HPDE6-E6E7 (cell line): ENCODE measurements around the gene CPXM1.
A peak's percentile ranks its signal among the peaks of the same experiment; 100 is the strongest.
"Not testable (repeated sequence)": the region's sequence is repeated elsewhere in the genome, so short reads cannot be mapped to it uniquely, and the experiment has no call there.

Source experiments
- DNase-seq: peaks from one replicate; pipeline ENCODE4 v3.0.0; 2011; ENCODE audit warnings: missing footprints; ENCODE audit errors: extremely low spot score

Gene CPXM1

DNA sequence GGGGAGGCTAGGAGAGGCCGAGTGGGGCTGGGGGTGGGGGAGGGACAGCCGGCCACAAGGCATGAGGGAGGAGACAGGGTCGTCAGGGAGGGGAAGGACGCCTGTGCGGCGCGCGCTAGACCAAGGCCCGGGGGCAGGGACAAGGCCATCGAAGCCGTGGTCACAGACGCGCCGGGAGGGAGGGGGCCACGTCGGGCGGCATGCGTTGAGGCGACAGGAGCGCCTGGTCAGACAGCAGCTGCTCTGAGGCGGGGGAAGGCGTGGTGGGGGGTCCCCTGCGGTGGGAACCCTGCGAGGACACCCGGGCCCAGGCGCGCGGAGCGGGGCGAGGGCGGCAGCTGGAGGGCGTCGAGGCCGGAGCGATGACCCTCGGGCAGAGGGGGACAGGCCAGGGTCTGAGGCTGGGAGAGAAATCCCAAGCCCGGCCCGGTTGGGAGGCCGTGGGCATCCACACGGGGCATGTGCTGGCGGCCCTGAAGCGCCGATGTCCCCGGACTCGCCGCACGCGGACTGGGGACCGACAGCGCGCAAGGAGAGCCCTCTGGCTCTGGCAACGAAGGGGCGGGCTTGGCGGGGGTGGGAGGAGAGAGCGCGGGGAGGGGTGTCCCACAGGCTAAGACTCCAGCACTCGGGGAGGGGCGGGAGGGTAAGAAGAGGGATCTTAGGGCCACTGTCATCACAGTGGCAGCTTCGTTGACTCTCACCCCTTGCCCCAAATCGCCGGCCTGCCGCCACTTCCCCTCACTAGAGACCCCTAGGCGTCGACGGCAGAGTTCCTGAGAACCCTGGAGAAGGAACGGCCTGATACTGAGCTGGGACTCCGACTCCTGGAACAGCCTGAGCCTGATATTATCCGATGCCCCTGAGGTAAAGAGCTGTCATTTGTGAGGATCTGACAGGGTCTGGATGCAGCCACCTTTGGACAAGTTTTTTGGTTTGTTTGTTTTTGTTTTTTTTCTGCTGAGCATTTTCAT lies 20.8 kb upstream of the CPXM1 start:
- no peak for DNase-seq

DNA sequence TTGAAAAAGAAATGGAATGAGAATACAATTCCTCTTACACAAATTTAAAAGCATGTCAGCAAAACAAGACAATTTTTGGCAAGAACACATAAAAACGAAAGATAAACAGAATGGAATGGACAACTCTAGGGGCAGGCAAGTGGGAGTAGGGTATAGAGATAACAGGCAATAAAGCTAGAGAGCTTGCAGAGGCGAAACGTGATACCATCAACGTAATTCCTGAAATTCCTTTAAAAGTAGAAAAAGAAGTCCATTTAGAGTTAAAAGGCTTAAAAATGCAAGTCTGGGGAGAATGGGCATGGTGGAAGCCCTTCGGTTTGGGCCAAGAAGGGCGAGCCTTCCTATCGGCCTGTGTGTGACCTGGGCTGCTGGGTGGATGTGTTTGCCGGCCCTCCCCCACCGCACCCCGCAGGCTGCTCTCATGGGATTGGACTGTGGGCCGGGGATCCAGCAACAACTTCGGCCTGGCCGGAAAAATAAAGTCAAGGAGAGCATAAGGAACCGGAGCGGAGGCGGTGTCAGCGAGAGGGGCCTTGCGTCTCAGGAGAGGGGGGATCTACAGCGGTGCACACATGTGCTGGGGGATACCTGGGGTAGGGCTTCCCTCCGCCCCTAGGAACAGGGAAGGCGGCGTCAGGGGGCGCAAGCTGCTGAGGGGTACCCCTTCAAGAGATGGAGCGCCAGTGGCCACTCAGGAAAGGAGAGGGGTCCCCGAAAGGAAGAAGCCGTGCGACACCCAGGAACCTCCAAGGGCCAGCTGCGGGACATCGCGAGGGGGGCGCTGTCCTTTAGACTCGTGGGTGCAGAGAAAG lies 19.9 kb upstream of the CPXM1 start:
- DNase-seq, result no peak

DNA sequence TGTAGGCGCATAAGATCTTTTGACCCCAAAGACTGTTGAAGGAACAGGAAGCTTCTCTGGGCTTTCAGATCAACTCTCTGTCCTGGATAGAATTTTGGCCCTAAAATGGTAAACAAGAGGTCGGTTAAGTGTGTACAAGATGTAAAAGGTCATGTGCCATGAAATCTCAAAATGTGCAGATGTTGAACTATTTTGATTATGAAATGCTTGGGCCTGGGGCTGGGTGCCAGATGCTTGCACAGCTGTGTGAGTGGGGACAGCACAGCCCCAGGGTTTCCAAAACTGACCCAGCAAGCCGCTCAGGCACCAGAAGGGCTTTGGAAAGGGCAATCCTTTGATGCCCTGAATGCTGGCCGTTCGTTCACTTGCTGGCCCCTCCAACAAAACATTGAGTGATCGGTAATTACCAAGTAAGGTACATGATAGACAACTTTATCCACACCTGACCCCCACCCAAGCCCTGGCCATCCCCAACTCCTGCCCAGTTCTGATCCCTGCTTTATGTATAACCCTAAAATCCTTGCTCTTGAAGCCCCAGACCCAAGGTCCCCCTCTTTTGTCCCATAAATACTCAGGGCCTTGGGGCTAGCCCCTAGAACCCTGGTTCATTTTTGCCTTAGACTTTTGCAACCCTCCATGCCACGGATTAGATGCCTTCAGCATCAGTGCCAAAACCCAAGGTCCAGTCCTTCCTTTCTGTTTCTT lies 17.6 kb upstream of the CPXM1 start:
- no peak for DNase-seq

DNA sequence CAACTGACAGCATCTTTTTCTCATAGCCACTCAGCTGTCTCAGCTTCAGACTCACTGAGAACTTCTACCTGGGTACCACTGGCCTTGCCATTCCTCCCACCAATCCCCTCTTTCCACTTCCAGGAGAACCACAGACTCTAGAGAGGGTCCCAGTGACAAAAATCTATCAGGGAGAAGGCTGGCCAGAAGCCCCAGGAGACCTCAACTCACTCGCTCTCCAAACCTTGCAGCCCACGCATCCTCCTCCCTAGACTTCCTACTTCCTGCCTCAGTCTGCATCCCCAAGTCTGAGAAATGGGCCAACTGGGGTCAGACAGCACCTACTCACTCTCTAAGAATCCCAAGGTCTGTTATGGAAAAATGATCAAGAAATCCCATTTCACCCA lies 16.9 kb upstream of the CPXM1 start:
- DNase-seq, result no peak

DNA sequence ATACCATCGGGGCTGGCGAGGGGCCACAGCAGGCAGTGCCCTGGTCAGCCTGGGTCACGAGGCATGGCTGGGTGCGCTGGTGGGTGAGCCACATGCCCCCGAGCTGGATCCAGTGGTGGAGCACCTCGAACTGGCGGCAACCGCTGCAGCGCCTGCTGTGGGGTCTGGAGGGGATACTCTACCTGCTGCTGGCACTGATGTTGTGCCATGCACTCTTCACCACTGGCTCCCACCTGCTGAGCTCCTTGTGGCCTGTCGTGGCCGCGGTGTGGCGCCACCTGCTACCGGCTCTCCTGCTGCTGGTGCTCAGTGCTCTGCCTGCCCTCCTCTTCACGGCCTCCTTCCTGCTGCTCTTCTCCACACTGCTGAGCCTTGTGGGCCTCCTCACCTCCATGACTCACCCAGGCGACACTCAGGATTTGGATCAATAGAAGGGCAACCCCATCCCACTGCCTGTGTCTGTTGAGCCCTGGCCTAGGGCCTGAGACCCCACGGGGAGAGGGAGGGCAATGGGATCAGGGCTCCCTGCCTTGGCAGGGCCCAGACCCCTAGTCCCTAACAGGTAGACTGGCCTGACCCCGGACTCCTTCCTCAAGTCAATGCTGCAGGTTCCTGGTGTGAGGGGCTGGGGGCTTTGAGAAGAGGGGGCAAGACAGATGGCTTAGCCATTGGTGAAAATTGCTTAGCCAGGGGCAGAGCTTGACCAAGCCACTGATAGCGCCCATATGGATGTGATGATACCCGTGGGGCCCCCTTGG lies 16.3 kb upstream of the CPXM1 start:
- no peak for DNase-seq

GRCh38 chr20:2816030-2816582 lies 15.7 kb upstream of the CPXM1 start, which contains the start of gene TMEM239:
TMEM239 (plus strand) TSS chr20:2816364; CDS start chr20:2816555, 191 bp downstream.
- no peak for DNase-seq

DNA sequence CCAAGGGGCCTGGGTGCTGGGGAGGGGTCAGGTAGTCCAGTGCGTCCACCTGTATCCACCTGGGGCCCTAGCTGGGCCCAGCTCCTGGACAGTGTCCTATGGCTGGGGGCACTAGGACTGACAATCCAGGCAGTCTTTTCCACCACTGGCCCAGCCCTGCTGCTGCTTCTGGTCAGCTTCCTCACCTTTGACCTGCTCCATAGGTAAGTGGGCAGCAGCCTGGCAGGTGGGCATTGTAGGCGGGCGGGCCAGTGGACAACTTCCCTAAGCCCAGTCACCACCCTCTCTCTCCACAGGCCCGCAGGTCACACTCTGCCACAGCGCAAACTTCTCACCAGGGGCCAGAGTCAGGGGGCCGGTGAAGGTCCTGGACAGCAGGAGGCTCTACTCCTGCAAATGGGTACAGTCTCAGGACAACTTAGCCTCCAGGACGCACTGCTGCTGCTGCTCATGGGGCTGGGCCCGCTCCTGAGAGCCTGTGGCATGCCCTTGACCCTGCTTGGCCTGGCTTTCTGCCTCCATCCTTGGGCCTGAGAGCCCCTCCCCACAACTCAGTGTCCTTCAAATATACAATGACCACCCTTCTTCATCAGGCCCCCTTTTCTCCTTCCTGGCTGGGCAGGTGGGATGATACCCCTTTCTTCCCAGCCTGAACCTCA lies 14.9 kb upstream of the CPXM1 start:
- DNase-seq, result no peak

- DNase-seq, result peak; percentile 95
These were observed 14.2 kb upstream of the CPXM1 start, which contains the start of gene C20orf141 for GRCh38 chr20:2814587-2815051. C20orf141 (plus strand) TSS chr20:2814987; CDS start chr20:2815185, 198 bp downstream.

DNA sequence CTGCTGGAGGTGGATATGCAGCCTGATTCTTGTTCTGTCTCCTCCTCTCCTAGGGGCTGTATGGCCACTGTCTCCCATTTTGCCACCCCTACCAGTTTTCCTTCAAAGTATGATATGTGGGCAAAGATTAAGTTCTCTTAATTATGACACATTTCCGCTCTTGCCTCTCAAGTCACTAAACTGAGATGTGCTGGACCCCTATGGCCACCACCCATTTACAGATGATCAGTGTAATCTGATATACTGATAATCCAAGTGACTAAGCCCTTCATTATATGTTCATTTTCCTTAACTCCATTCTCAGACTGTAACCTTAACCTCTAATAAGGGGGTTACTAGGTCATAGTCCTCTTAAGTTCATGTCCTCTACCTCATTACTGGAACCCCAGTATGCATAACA lies 13.6 kb upstream of the CPXM1 start:
- DNase-seq, result no peak

DNA sequence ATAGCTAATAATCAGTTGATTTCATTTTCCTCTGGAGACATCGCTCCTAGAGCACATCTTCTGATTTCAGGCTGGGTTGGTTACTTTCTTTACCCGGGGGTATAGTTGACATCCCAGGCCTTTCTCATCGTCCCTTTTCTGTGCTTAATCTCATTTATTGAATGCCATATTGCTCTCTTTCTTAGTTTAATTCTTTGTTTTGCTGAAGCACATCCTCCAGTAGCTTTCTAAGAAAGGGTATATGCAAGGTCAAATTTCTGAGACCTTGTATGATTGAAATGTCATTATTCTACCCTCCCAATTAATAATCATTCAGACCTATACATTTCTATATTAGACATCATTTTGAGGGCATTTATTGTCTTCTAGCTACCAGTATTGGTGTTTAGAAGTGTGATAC lies 11.8 kb upstream of the CPXM1 start:
- no peak for DNase-seq

DNA sequence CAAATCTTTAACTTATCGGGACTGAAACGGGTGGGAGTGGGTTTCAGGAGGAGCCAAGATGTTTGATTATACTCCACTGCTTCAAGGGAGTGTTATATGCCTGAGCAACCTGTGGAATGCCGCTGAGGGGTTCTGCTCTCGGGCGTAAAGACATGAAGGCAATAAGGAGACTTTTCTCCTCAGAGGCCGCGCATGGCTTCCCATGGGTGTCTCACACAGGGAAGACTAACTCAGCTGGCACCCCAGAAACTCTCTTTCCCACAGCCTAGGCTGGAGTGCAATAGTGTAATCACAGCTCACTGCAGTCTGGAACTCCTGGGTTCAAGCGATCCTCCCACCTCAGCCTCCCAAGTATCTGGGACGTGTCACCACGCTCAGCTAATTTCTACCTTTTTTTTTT lies 9.3 kb upstream of the CPXM1 start:
- DNase-seq, result no peak

DNA sequence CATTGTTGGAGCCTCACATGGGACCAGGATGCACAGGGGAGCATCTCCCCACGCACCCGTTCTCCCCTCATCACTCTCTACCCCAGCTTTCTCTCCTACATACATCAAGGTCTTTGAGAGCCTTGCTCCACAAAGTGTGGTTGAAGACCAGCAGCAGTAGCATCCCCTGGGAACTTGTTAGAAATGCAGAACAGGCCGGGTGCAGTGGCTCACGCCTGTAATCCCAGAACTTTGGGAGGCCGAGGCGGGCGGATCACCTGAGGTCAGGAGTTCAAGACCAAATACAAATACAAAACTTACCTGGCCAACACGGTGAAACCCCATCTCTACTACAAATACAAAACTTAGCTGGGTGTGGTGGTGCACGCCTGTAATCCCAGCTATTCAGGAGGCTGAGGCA lies 7.5 kb upstream of the CPXM1 start:
- DNase-seq, result not testable (repeated sequence)

DNA sequence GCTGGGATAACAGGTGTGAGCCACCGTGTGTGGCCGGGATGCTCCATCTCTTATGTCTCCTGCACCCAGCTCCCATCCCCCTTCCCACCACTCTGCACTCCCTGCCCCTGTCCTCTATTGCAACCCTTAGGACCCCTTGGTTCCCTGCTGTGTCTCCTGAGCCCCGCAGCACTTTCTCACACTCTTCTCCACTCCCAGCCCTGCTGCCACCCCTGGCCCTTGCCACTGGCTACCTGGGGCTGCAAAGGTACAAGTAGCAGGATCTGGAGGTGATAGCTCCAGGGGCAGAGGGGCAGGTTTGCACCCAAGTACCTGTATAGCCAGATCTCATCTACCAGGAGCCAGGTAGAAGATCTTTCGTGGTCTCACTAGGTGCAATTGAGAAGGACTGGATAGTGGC lies 6.6 kb upstream of the CPXM1 start:
- no peak for DNase-seq

- DNase-seq, result no peak
These were observed 5.9 kb upstream of the CPXM1 start for GRCh38 chr20:2806351-2806701.

- no peak for DNase-seq
These were observed 5.4 kb upstream of the CPXM1 start for GRCh38 chr20:2805689-2806350.

- DNase-seq, result no peak
These were observed 4.6 kb upstream of the CPXM1 start for GRCh38 chr20:2804852-2805688.

DNA sequence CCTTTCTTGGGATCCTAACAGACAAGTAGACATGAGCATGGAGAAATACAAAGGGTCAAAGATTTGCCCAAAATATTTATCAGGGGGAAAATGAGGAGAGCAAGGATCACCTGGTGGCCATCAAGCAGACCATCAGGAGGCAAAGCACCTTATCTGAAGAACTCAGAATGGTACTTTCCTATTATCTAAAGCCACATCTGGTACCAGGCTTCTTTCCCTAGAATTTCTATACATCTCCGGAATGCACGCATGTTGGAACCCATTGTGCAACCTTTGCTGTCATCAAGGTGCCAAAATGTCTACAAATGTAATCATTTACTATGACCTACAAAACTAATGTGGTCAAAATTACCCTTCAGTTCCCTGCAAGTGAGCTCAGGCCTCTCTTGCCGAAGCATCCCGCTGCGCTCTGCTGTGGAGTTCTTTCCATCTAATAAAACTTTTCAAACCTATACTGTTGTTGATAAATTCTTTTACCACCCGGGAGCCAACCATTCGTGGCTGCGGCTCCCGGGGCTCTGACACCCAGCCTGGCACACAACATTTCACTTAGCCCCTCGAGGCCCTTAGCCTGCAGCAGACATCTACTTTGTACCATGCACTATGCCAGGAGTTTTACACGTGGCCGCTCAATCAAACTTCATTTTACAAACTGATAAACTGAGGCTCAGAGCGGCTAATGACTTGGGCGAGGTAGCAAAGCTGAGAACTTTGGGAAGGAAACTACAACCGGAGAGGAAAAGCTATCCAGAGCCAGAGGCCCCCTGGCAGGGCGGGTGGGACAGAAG lies 3.8 kb upstream of the CPXM1 start:
- DNase-seq, result no peak

DNA sequence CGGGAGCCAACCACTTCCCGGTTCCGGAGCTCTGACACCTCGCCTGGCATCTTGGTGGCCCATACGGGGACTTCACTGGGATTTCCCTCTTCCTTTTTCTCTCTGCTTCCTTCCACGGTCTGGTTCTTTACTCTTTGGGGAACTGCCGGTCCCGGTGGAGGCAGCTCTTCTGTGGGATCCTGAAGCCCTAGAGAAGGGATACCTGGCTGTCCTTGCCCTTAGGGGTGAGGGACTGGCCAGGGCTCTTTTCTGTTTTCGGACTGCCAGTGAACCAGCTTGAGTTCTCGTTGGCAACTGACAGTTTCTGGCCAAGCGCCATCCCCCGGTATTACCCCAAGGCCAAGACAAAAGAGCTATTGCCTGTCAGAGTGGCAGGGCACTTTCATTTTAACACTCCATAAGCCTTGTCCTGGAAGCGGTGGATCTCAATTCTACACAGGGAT lies 880 bp upstream of the CPXM1 start:
- no peak for DNase-seq
